Thymus (tissue), 11 donors: ENCODE data around the gene MTCH1. TPM values are rescaled to one million over a fixed set of nuclear protein-coding genes. Genes with fewer than 3 reads are reported as not detected.
A peak's percentile ranks its signal among the peaks of the same experiment; 100 is the strongest.
"Not testable (repeated sequence)": the region's sequence is repeated elsewhere in the genome, so short reads cannot be mapped to it uniquely, and the experiment has no call there.

Source experiments
- DNase-seq, 9 donors: peaks; one replicate each; pipeline ENCODE4 v3.0.0-alpha.2; 2013; ENCODE audit warnings: low spot score in 9 of 9, low read depth in 6 of 9, missing footprints in 1 of 9
- H3K27ac ChIP-seq, 2 donors: one replicate each; pipeline ENCODE4 v1.5.1; 2013; ENCODE audit warnings: control low read depth in 1 of 2, low read depth in 1 of 2, low read length in 1 of 2, mild to moderate bottlenecking in 1 of 2, moderate library complexity in 1 of 2
- H3K27me3 ChIP-seq, 2 donors: one replicate each; pipeline ENCODE4 v1.5.1; 2013; ENCODE audit warnings: low read length in 1 of 2; ENCODE audit not compliant: control insufficient read depth in 2 of 2, insufficient read depth in 1 of 2
- H3K36me3 ChIP-seq, 2 donors: one replicate each; pipeline ENCODE4 v1.5.1; 2013; ENCODE audit warnings: low read length in 1 of 2, mild to moderate bottlenecking in 1 of 2, moderate library complexity in 1 of 2; ENCODE audit not compliant: control insufficient read depth in 2 of 2, insufficient read depth in 2 of 2
- H3K4me1 ChIP-seq, 2 donors: one replicate each; pipeline ENCODE4 v1.5.1; 2013; ENCODE audit warnings: low read length in 2 of 2; ENCODE audit not compliant: control insufficient read depth in 2 of 2, insufficient read depth in 2 of 2
- H3K4me3 ChIP-seq, 2 donors: one replicate each; pipeline ENCODE4 v1.5.1; 2013; ENCODE audit warnings: low read length in 2 of 2, control low read depth in 1 of 2, mild to moderate bottlenecking in 1 of 2
- H3K9me3 ChIP-seq, 2 donors: one replicate each; pipeline ENCODE4 v1.5.1; 2013; ENCODE audit warnings: low read length in 1 of 2, mild to moderate bottlenecking in 1 of 2; ENCODE audit not compliant: control insufficient read depth in 2 of 2, insufficient read depth in 1 of 2
- WGBS: extraction: QIAGEN DNeasy Blood & Tissue Kit; methylation state at CpG from one replicate; pipeline ENCODE4 v1.1.7; 2013; 5-methylcytosine and 5-hydroxymethylcytosine counted together
- polyA plus RNA-seq: library from polyadenylated mRNA; stranded (reverse); fragments of 200-250 nt; gene quantifications from one replicate; pipeline ENCODE4 v1.2.3, GENCODE V29; 2013
- total RNA-seq: library from RNA; stranded (reverse); fragments of 120-200 nt; gene quantifications from one replicate; pipeline ENCODE4 v1.2.4, GENCODE V29; 2013
- donor health status: healthy.

The MTCH1 gene
- total and polyA plus RNA-seq, 2 donors: 110 to 152 TPM

- WGBS: 93% methylated on average over 4 of the region's 4 CpGs
- Histone ChIP-seq H3K36me3 (no peaks in the 10 kb centered on the region), H3K27me3 (no peaks in the 10 kb centered on the region), H3K27ac (no peak overlapping the region), H3K9me3 (no peaks in the 10 kb centered on the region), H3K4me1 (no peaks in the 10 kb centered on the region), H3K4me3 (no peak overlapping the region)
- no peak for DNase-seq
Observed at GRCh38 chr6:36999751-37000125, 13.7 kb upstream of the MTCH1 start.

- DNase-seq: no peak
- no peak overlapping the region for H3K27ac ChIP-seq
Observed at GRCh38 chr6:36999061-36999750, 13.2 kb upstream of the MTCH1 start.

GRCh38 chr6:36998723-36999038, 12.7 kb upstream of the MTCH1 start:
- Histone ChIP-seq H3K27me3 (no peaks in the 10 kb centered on the region), H3K36me3 (no peaks in the 10 kb centered on the region), H3K9me3 (no peaks in the 10 kb centered on the region), H3K4me3 (no peak overlapping the region), H3K4me1 (no peaks in the 10 kb centered on the region), H3K27ac (no peak overlapping the region)
- WGBS: 92% methylated on average over 8 of the region's 8 CpGs
- DNase-seq: no peak

More at GRCh38 chr6:36999061-36999750, 13.2 kb upstream of the MTCH1 start:
- Histone ChIP-seq H3K27me3 (no peaks in the 10 kb centered on the region), H3K9me3 (no peaks in the 10 kb centered on the region), H3K36me3 (no peaks in the 10 kb centered on the region), H3K4me3 (no peak overlapping the region), H3K4me1 (no peaks in the 10 kb centered on the region)
- WGBS: 95% methylated on average over 15 of the region's 15 CpGs

GRCh38 chr6:36997811-36998722, 12.1 kb upstream of the MTCH1 start:
- WGBS: 90% methylated on average over 18 of the region's 18 CpGs
- H3K4me1 ChIP-seq: no peaks in the 10 kb centered on the region
- no peak for DNase-seq
- no peaks in the 10 kb centered on the region for H3K27me3 ChIP-seq
- no peak overlapping the region for H3K4me3 ChIP-seq
- no peaks in the 10 kb centered on the region for H3K36me3 ChIP-seq
- H3K9me3 ChIP-seq: no peaks in the 10 kb centered on the region
- no peak overlapping the region for H3K27ac ChIP-seq

GRCh38 chr6:36990401-36990800, 4.4 kb upstream of the MTCH1 start:
- not testable (repeated sequence) for DNase-seq, H3K9me3 ChIP-seq, H3K36me3 ChIP-seq, H3K4me1 ChIP-seq, H3K27me3 ChIP-seq, H3K4me3 ChIP-seq, H3K27ac ChIP-seq
- 97% methylated on average over 2 of the region's 2 CpGs for WGBS

- DNase-seq: no peak
- Histone ChIP-seq H3K9me3 (no peaks in the 10 kb centered on the region), H3K4me3 (no peak overlapping the region), H3K4me1 (peaks cover 5 to 18% of the 10 kb centered on the region in 2 donors), H3K27ac (no peak overlapping the region), H3K36me3 (peaks cover 0 to under 1% of the 10 kb centered on the region in 2 donors), H3K27me3 (no peaks in the 10 kb centered on the region)
- 97% methylated on average over 6 of the region's 6 CpGs for WGBS
Observed at GRCh38 chr6:36989264-36989663, 3.3 kb upstream of the MTCH1 start.

GRCh38 chr6:36986704-36987047, 680 bp upstream of the MTCH1 start:
- Histone ChIP-seq H3K4me1 (peaks cover 13 to 28% of the 10 kb centered on the region in 2 donors), H3K4me3 (peak overlapping the region; percentile 90 to 99), H3K27ac (peak overlapping the region; percentile 75 to 79), H3K36me3 (peaks cover 4 to 13% of the 10 kb centered on the region in 2 donors), H3K27me3 (no peaks in the 10 kb centered on the region), H3K9me3 (no peaks in the 10 kb centered on the region)
- 10% methylated on average over 8 of the region's 8 CpGs for WGBS
- DNase-seq: peak in 2 of 9 donors; percentile 37 to 61

- H3K4me3 ChIP-seq: peak overlapping the region; percentile 95 to 99
- WGBS: under 1% methylated on average over 15 of the region's 15 CpGs
- peaks cover 12 to 24% of the 10 kb centered on the region in 2 donors for H3K36me3 ChIP-seq
- DNase-seq: no peak
- peak overlapping the region; percentile 75 to 78 for H3K27ac ChIP-seq
- peaks cover 13 to 41% of the 10 kb centered on the region in 2 donors for H3K4me1 ChIP-seq
- H3K9me3 ChIP-seq: no peaks in the 10 kb centered on the region
- H3K27me3 ChIP-seq: no peaks in the 10 kb centered on the region
Observed at GRCh38 chr6:36985417-36985807, 584 bp downstream of the MTCH1 start.
